GM19452 (cell line): ENCODE results near the gene FOXL2NB.

Experiments used
- ATAC-seq: cut with Tn5 transposase; IDR thresholded peaks from one replicate; pipeline ENCODE4 v1.9.1; 2021; ENCODE audit not compliant: unreplicated experiment

The FOXL2NB gene

DNA sequence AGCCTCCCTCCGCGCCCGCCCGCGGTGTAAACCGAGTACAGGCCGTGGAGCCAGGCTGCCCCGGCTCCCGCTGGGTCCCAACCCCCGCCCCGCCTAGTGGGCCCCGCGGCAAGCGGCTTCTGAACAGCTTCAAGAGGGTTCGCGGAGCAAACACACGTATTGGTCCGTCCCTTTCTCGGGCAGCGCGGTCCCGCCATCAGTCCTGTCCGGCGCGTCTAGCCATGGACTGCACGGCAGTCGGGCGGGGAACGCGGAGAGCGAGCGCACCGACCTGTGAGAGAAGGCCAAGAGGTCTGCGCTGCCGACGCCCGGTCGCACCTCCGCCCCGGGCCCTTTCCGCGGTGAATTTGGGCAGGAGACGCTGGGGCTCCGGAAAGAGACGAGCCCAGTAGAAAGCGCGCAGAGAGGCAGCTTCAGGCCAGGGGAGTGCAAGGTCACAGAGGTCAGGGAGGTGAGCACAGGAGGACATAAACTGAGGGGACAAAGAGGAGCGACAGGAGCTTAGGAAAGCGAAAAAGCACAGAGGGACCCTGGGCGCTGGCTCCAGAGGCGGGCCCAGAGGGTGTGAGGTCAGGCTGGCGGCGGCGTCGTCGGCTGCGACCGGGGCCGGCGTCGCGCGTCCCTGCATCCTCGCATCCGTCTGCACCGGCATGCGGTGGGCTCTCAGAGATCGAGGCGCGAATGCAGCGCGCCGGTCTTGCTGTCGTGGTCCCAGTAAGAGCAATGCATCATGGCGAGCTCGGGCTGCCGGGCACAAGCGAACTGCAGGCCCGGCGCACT, 1.9 kb upstream of the FOXL2NB start:
- ATAC-seq = no peak

DNA sequence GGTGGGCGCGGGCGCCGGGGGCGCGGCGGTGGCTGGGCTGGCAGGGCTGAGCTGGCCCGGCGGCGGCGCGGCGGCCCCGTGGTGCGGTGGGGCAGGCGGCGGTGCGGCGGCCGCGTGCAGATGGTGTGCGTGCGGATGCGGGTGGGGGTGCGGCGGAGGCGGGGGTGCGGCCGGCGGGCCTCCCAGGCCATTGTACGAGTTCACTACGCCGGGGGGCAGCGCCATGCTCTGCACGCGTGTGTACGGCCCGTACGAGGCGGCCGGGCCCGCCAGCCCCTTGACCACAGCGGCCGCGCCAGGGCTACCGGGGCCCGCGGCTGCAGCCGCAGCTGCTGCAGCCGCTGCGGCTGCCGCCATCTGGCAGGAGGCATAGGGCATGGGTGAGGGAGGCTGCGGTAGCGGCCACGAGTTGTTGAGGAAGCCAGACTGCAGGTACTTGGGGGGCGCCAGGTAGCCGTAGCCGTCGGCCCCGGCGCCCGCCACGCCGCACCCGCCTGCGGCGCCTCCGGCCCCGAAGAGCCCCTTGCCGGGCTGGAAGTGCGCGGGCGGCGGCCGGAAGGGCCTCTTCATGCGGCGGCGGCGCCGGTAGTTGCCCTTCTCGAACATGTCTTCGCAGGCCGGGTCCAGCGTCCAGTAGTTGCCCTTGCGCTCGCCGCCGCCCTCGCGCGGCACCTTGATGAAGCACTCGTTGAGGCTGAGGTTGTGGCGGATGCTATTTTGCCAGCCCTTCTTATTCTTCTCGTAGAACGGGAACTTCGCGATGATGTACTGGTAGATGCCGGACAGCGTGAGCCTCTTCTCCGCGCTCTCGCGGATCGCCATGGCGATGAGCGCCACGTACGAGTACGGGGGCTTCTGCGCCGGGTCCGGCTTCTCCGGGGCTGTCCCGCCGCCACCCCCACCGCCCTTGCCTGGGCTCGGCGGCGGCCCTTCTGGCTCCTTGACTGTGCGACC, 1.0 kb upstream of the FOXL2NB start:
- ATAC-seq = no peak

- no peak for ATAC-seq
Observed at GRCh38 chr3:138947495-138948121, 591 bp downstream of the FOXL2NB start.

- no peak for ATAC-seq
Observed at GRCh38 chr3:138948371-138949001, 1.5 kb downstream of the FOXL2NB start.

GRCh38 chr3:138949002-138949418, 2.0 kb downstream of the FOXL2NB start:
- no peak for ATAC-seq

- ATAC-seq = no peak
Observed at GRCh38 chr3:138949445-138950005, 2.5 kb downstream of the FOXL2NB start.

GRCh38 chr3:138950006-138950644, 3.1 kb downstream of the FOXL2NB start:
- ATAC-seq = no peak

DNA sequence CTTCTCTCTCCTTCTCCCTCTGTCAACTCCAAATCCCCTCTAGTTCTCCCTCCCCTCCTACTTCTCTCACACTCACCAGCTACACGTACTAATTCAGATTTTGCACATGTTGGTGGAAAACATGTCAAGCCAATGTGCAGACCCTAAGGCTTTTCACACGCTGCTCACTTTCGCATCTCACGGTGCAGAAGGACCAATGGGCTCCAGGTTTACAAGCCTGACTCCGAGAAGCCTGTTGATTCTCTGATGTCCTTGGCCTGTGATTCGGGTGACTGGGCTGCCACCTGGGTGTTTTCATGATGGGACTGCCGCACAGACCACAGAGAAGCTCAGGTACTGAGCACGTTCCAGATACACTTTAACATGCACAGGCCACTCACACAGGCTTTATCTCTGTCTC, 3.7 kb downstream of the FOXL2NB start:
- no peak for ATAC-seq

GRCh38 chr3:138960417-138960852, 13.4 kb downstream of the FOXL2NB start:
- no peak for ATAC-seq

- ATAC-seq = no peak
Observed at GRCh38 chr3:138962854-138963560, 16.0 kb downstream of the FOXL2NB start.

DNA sequence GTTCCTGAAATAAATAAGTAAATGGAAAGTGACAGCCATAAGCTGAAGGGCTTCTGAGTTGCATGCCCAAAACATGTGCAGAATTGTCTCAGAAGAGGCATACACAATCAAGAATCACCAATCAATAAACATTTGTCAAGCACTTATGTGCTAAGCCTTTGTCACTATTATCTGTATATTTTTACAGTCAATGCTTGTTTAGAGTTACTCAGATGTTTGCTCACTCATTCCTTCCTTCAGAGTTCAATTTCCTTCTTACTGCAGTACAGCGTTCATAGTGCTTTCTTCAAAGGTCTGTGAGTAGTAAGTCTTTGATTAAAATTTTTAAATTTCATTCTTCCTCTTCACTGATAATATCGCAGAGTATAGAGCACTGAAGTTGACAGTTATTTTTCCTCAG, 17.2 kb downstream of the FOXL2NB start:
- ATAC-seq = no peak

GRCh38 chr3:138964923-138965322, 17.9 kb downstream of the FOXL2NB start:
- ATAC-seq = no peak

- ATAC-seq = no peak
Observed at GRCh38 chr3:138971766-138972320, 24.8 kb downstream of the FOXL2NB start.

- ATAC-seq = no peak
Observed at GRCh38 chr3:138972941-138973340, 25.9 kb downstream of the FOXL2NB start.

DNA sequence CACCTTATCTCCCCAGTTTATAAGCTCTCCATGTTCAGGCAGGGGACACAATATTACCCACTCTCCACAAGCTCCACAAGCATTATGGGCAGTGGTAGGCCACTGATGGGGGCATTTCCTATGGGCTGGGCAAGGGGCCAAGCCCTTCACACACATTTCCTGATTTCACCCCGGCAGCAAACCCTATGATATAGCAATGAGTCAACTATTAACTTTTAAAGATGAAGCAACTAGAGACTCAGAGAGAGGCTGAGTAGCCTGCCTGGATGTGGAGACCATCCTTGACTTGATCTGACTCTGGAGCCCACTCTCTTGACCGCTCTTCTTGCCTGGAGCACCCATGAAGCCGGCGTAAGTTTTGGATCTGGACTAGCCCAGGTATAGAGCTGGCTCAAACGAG, 27.4 kb downstream of the FOXL2NB start:
- no peak for ATAC-seq

- no peak for ATAC-seq
Observed at GRCh38 chr3:138975351-138975750, 28.3 kb downstream of the FOXL2NB start.

DNA sequence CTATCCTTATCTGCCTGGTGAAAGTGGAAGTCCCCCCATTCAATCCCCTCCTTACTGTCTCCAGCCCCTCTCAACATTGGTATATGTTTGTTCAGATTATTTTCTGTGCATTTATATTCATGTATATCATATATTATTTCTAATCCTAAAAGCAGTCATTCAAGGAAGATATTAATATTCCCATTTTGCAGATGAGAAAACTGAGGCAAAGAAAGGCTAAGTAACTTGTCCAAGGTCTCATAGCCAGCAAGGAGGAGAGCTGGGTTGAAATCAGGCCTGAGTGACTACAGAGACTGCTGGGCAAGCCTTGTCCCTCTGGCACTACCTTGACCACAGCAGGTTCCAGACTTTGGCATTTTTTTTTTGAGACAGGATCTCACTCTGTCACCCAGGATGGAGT, 29.0 kb downstream of the FOXL2NB start:
- ATAC-seq = no peak

- no peak for ATAC-seq
Observed at GRCh38 chr3:138984816-138985215, 37.8 kb downstream of the FOXL2NB start.

- ATAC-seq = no peak
Observed at GRCh38 chr3:138985932-138986331, 38.9 kb downstream of the FOXL2NB start.
